ENCODE data around the gene SLC6A8. TPM values are rescaled to one million over a fixed set of nuclear protein-coding genes. Genes with fewer than 3 reads are reported as not detected.

Gene SLC6A8
- total RNA-seq, 2 experiments from 2014 or later, result 0.42 to 0.71 TPM

- no peak for TF ChIP-seq CTCF (IDR thresholded peaks at IDR 0.05)
- H3K4me1 ChIP-seq (ENCODE audit: insufficient read depth, low read length), result no peaks in the 10 kb centered on the region
- no peak overlapping the region for H3K27ac ChIP-seq (ENCODE audit: low read depth in 1 of 2, low read length in 2 of 2)
- intact Hi-C loops (cut with DNase I, micrococcal nuclease), result no loop called here
- no peaks in the 10 kb centered on the region for H3K27me3 ChIP-seq (ENCODE audit: control insufficient read depth in 1 of 2, insufficient read depth in 2 of 2, low read length in 2 of 2)
- ATAC-seq (ENCODE audit: poor library complexity) (no peak), DNase-seq (no peak)
- Mint-ChIP-seq H3K27me3 (no peaks in the 10 kb centered on the region), H3K9me3 (no peaks in the 10 kb centered on the region), H3K4me3 (no peak overlapping the region), H3K4me1 (ENCODE audit: low read depth) (no peaks in the 10 kb centered on the region), H3K36me3 (ENCODE audit: low read depth) (peaks cover 28% of the 10 kb centered on the region), H3K27ac (no peak overlapping the region)
- POLR2A ChIA-PET, result no interaction called here
- H3K36me3 ChIP-seq (ENCODE audit: insufficient read depth, low read length), result peaks cover 33% of the 10 kb centered on the region
- CTCF ChIA-PET, result no interaction called here
- no peak overlapping the region for H3K4me3 ChIP-seq (ENCODE audit: low read length)
- no peaks in the 10 kb centered on the region for H3K9me3 ChIP-seq (ENCODE audit: control insufficient read depth in 1 of 2, insufficient read depth in 1 of 2, low read length in 2 of 2)
Observed at GRCh38 chrX:153700967-153701366, 13.2 kb downstream of the SLC6A8 start.

- ChIA-PET POLR2A (no interaction called here), CTCF (no interaction called here)
- intact Hi-C loops (cut with DNase I, micrococcal nuclease), result no loop called here
- Histone ChIP-seq H3K9me3 (ENCODE audit: control insufficient read depth in 1 of 2, insufficient read depth in 1 of 2, low read length in 2 of 2) (no peaks in the 10 kb centered on the region), H3K27me3 (ENCODE audit: control insufficient read depth in 1 of 2, insufficient read depth in 2 of 2, low read length in 2 of 2) (no peaks in the 10 kb centered on the region), H3K4me3 (ENCODE audit: low read length) (no peak overlapping the region), H3K4me1 (ENCODE audit: insufficient read depth, low read length) (no peaks in the 10 kb centered on the region), H3K27ac (ENCODE audit: low read depth in 1 of 2, low read length in 2 of 2) (no peak overlapping the region), H3K36me3 (ENCODE audit: insufficient read depth, low read length) (peaks cover 33% of the 10 kb centered on the region)
- no peaks in the 10 kb centered on the region for H3K27me3 Mint-ChIP-seq
- DNase-seq, result no peak
- no peak for TF ChIP-seq CTCF (IDR thresholded peaks at IDR 0.05)
- H3K4me1 Mint-ChIP-seq (ENCODE audit: low read depth), result peaks cover 5% of the 10 kb centered on the region
- no peak for ATAC-seq (ENCODE audit: poor library complexity)
- H3K9me3 Mint-ChIP-seq, result no peaks in the 10 kb centered on the region
- no peak overlapping the region for H3K27ac Mint-ChIP-seq
- H3K36me3 Mint-ChIP-seq (ENCODE audit: low read depth), result peaks cover 35% of the 10 kb centered on the region
- no peak overlapping the region for H3K4me3 Mint-ChIP-seq
Observed at GRCh38 chrX:153701706-153702105, 14.0 kb downstream of the SLC6A8 start.

- H3K27me3 ChIP-seq (ENCODE audit: control insufficient read depth in 1 of 2, insufficient read depth in 2 of 2, low read length in 2 of 2), result no peaks in the 10 kb centered on the region
- ChIA-PET POLR2A (no interaction called here), CTCF (no interaction called here)
- no peaks in the 10 kb centered on the region for H3K9me3 ChIP-seq (ENCODE audit: control insufficient read depth in 1 of 2, insufficient read depth in 1 of 2, low read length in 2 of 2)
- TF ChIP-seq CTCF (IDR thresholded peaks at IDR 0.05), result no peak
- H3K4me3 ChIP-seq (ENCODE audit: low read length), result no peak overlapping the region
- intact Hi-C loops (cut with DNase I, micrococcal nuclease), result no loop called here
- H3K27ac ChIP-seq (ENCODE audit: low read depth in 1 of 2, low read length in 2 of 2), result no peak overlapping the region
- peaks cover 28% of the 10 kb centered on the region for H3K36me3 ChIP-seq (ENCODE audit: insufficient read depth, low read length)
- Mint-ChIP-seq H3K36me3 (ENCODE audit: low read depth) (peaks cover 28% of the 10 kb centered on the region), H3K4me3 (no peak overlapping the region), H3K27ac (no peak overlapping the region), H3K4me1 (ENCODE audit: low read depth) (peaks cover 8% of the 10 kb centered on the region), H3K9me3 (no peaks in the 10 kb centered on the region), H3K27me3 (no peaks in the 10 kb centered on the region)
- ATAC-seq (ENCODE audit: poor library complexity) (no peak), DNase-seq (no peak)
- H3K4me1 ChIP-seq (ENCODE audit: insufficient read depth, low read length), result no peaks in the 10 kb centered on the region
Observed at GRCh38 chrX:153702336-153703035, 14.8 kb downstream of the SLC6A8 start.
